Measurements from ENCODE around the gene GPSM1. TPM values are rescaled to one million over a fixed set of nuclear protein-coding genes. Genes with fewer than 3 reads are reported as not detected.
A peak's percentile ranks its signal among the peaks of the same experiment; 100 is the strongest.

GPSM1 gene
- total RNA-seq, 6 experiments from 2014 or later = 1.3 to 4.8 (median 4.1) TPM

- no peak for TF ChIP-seq POLR2A (IDR thresholded peaks at IDR 0.05)
- no peak for TF ChIP-seq CTCF (IDR thresholded peaks at IDR 0.05)
- no peak overlapping the region for H3K27ac ChIP-seq
- intact Hi-C loops (cut with DNase I) = no loop called here
- H3K27me3 ChIP-seq = no peaks in the 10 kb centered on the region
- DNase-seq (no peak), ATAC-seq (peak in 2 of 4 donors; percentile 14 to 16)
- H3K4me3 ChIP-seq = no peak overlapping the region
- H3K9me3 ChIP-seq = no peaks in the 10 kb centered on the region
- no peaks in the 10 kb centered on the region for H3K36me3 ChIP-seq
- H3K4me1 ChIP-seq = no peaks in the 10 kb centered on the region
- WGBS (ENCODE audit: insufficient coverage, low coverage, low lambda C conversion rate, missing lambda C conversion rate) = 63% methylated on average over 8 of the region's 18 CpGs
These were observed 21.5 kb upstream of the GPSM1 start for GRCh38 chr9:136305804-136306203.

- Histone ChIP-seq H3K27ac (no peak overlapping the region), H3K4me3 (no peak overlapping the region), H3K36me3 (no peaks in the 10 kb centered on the region), H3K4me1 (no peaks in the 10 kb centered on the region), H3K9me3 (no peaks in the 10 kb centered on the region), H3K27me3 (no peaks in the 10 kb centered on the region)
- intact Hi-C loops (cut with DNase I) = no loop called here
- DNase-seq (no peak), ATAC-seq (peak in 2 of 4 donors; percentile 14 to 25)
- TF ChIP-seq CTCF (IDR thresholded peaks at IDR 0.05) (no peak), POLR2A (IDR thresholded peaks at IDR 0.05) (no peak)
- 47% methylated on average over 9 of the region's 34 CpGs for WGBS (ENCODE audit: insufficient coverage, low coverage, low lambda C conversion rate, missing lambda C conversion rate)
These were observed 20.8 kb upstream of the GPSM1 start for GRCh38 chr9:136306211-136307208.

- ATAC-seq = no peak
- 78% methylated on average over 1 of the region's 4 CpGs for WGBS (ENCODE audit: insufficient coverage, low coverage, low lambda C conversion rate, missing lambda C conversion rate)
- intact Hi-C loops (cut with DNase I) = no loop called here
- H3K9me3 ChIP-seq = no peaks in the 10 kb centered on the region
- H3K36me3 ChIP-seq = no peaks in the 10 kb centered on the region
- DNase-seq = no peak
- H3K27me3 ChIP-seq = no peaks in the 10 kb centered on the region
- TF ChIP-seq POLR2A (IDR thresholded peaks at IDR 0.05) (no peak), CTCF (IDR thresholded peaks at IDR 0.05) (no peak)
- H3K4me3 ChIP-seq = no peak overlapping the region
- H3K27ac ChIP-seq = no peak overlapping the region
- H3K4me1 ChIP-seq = no peaks in the 10 kb centered on the region
These were observed 20.1 kb upstream of the GPSM1 start for GRCh38 chr9:136307215-136307750.

- Histone ChIP-seq H3K27me3 (no peaks in the 10 kb centered on the region), H3K4me1 (no peaks in the 10 kb centered on the region), H3K4me3 (no peak overlapping the region), H3K36me3 (no peaks in the 10 kb centered on the region), H3K9me3 (no peaks in the 10 kb centered on the region), H3K27ac (no peak overlapping the region)
- no peak for ATAC-seq
- TF ChIP-seq POLR2A (IDR thresholded peaks at IDR 0.05) (no peak), CTCF (IDR thresholded peaks at IDR 0.05) (no peak)
- no peak for DNase-seq
- 84% methylated on average over 4 of the region's 4 CpGs for WGBS (ENCODE audit: insufficient coverage, low coverage, low lambda C conversion rate, missing lambda C conversion rate)
- intact Hi-C loops (cut with DNase I) = no loop called here
These were observed 19.2 kb upstream of the GPSM1 start for GRCh38 chr9:136308006-136308701.
